ENCODE results near the gene SP6. TPM values are rescaled to one million over a fixed set of nuclear protein-coding genes. Genes with fewer than 3 reads are reported as not detected.

Gene SP6
- total and polyA plus RNA-seq, 9 donors, result 0.18 to 3.2 (median 1.2) TPM

GRCh38 chr17:47803201-47803600, 47.8 kb downstream of the SP6 start:
- Histone ChIP-seq H3K27me3 (ENCODE audit: control insufficient read depth, insufficient read depth, low read length) (peaks cover 2% of the 10 kb centered on the region), H3K9me3 (replicated peaks; ENCODE audit: control insufficient read depth, low read depth, low read length) (no peaks in the 10 kb centered on the region), H3K4me1 (ENCODE audit: control insufficient read depth, insufficient read depth, low read length) (peaks cover 11% of the 10 kb centered on the region), H3K27ac (ENCODE audit: low read length) (no peak overlapping the region), H3K4me3 (ENCODE audit: low read length) (no peak overlapping the region), H3K36me3 (ENCODE audit: control insufficient read depth, insufficient read depth, low read length) (peaks cover 16% of the 10 kb centered on the region)
- no peak for DNase-seq
- WGBS (ENCODE audit: insufficient coverage), result 28% methylated on average over 2 of the region's 5 CpGs

- peaks cover 11% of the 10 kb centered on the region for H3K4me1 ChIP-seq (ENCODE audit: control insufficient read depth, insufficient read depth, low read length)
- peak; percentile 59 for DNase-seq
- peaks cover 2% of the 10 kb centered on the region for H3K27me3 ChIP-seq (ENCODE audit: control insufficient read depth, insufficient read depth, low read length)
- peaks cover 9% of the 10 kb centered on the region for H3K36me3 ChIP-seq (ENCODE audit: control insufficient read depth, insufficient read depth, low read length)
- 7% methylated on average over 6 of the region's 9 CpGs for WGBS (ENCODE audit: insufficient coverage)
- H3K4me3 ChIP-seq (ENCODE audit: low read length), result no peak overlapping the region
- no peak overlapping the region for H3K27ac ChIP-seq (ENCODE audit: low read length)
- H3K9me3 ChIP-seq (replicated peaks; ENCODE audit: control insufficient read depth, low read depth, low read length), result no peaks in the 10 kb centered on the region
Measured at GRCh38 chr17:47802341-47803022, 48.5 kb downstream of the SP6 start.

- WGBS (ENCODE audit: insufficient coverage), result 48% methylated on average over 3 of the region's 6 CpGs
- Histone ChIP-seq H3K4me3 (ENCODE audit: low read length) (no peak overlapping the region), H3K27me3 (ENCODE audit: control insufficient read depth, insufficient read depth, low read length) (peaks cover 2% of the 10 kb centered on the region), H3K4me1 (ENCODE audit: control insufficient read depth, insufficient read depth, low read length) (peaks cover 9% of the 10 kb centered on the region), H3K27ac (ENCODE audit: low read length) (no peak overlapping the region), H3K36me3 (ENCODE audit: control insufficient read depth, insufficient read depth, low read length) (peaks cover 3% of the 10 kb centered on the region), H3K9me3 (replicated peaks; ENCODE audit: control insufficient read depth, low read depth, low read length) (no peaks in the 10 kb centered on the region)
- no peak for DNase-seq
Measured at GRCh38 chr17:47801906-47802305, 49.1 kb downstream of the SP6 start.

- no peaks in the 10 kb centered on the region for H3K9me3 ChIP-seq (replicated peaks; ENCODE audit: control insufficient read depth, low read depth, low read length)
- no peak overlapping the region for H3K27ac ChIP-seq (ENCODE audit: low read length)
- H3K27me3 ChIP-seq (ENCODE audit: control insufficient read depth, insufficient read depth, low read length), result peaks cover 2% of the 10 kb centered on the region
- no peak overlapping the region for H3K4me3 ChIP-seq (ENCODE audit: low read length)
- no peaks in the 10 kb centered on the region for H3K36me3 ChIP-seq (ENCODE audit: control insufficient read depth, insufficient read depth, low read length)
- DNase-seq, result no peak
- 72% methylated on average over 3 of the region's 4 CpGs for WGBS (ENCODE audit: insufficient coverage)
- peaks cover 4% of the 10 kb centered on the region for H3K4me1 ChIP-seq (ENCODE audit: control insufficient read depth, insufficient read depth, low read length)
Measured at GRCh38 chr17:47801176-47801765, 49.7 kb downstream of the SP6 start.

GRCh38 chr17:47800686-47801085, 50.3 kb downstream of the SP6 start:
- Histone ChIP-seq H3K27me3 (ENCODE audit: control insufficient read depth, insufficient read depth, low read length) (peaks cover 2% of the 10 kb centered on the region), H3K9me3 (replicated peaks; ENCODE audit: control insufficient read depth, low read depth, low read length) (no peaks in the 10 kb centered on the region)
- WGBS (ENCODE audit: insufficient coverage), result 80% methylated on average over 12 of the region's 12 CpGs

GRCh38 chr17:47797797-47798196, 53.2 kb downstream of the SP6 start:
- H3K36me3 ChIP-seq (ENCODE audit: control insufficient read depth, insufficient read depth, low read length), result no peaks in the 10 kb centered on the region
- H3K27me3 ChIP-seq (ENCODE audit: control insufficient read depth, insufficient read depth, low read length), result peaks cover 9% of the 10 kb centered on the region
- H3K4me1 ChIP-seq (ENCODE audit: control insufficient read depth, insufficient read depth, low read length), result no peaks in the 10 kb centered on the region
- no peak overlapping the region for H3K4me3 ChIP-seq (ENCODE audit: low read length)
- H3K9me3 ChIP-seq (replicated peaks; ENCODE audit: control insufficient read depth, low read depth, low read length), result no peaks in the 10 kb centered on the region
- no CpG with 5 or more reads among the region's 2 CpGs for WGBS (ENCODE audit: insufficient coverage)
- no peak for DNase-seq
- no peak overlapping the region for H3K27ac ChIP-seq (ENCODE audit: low read length)

More at GRCh38 chr17:47800686-47801085, 50.3 kb downstream of the SP6 start:
- H3K4me3 ChIP-seq (ENCODE audit: low read length), result no peak overlapping the region
- DNase-seq, result no peak
- H3K4me1 ChIP-seq (ENCODE audit: control insufficient read depth, insufficient read depth, low read length), result peaks cover 1% of the 10 kb centered on the region
- H3K36me3 ChIP-seq (ENCODE audit: control insufficient read depth, insufficient read depth, low read length), result no peaks in the 10 kb centered on the region
- no peak overlapping the region for H3K27ac ChIP-seq (ENCODE audit: low read length)

Other genes starting within 250 kb of the SP6 start
- 124 TPM for gene KPNB1, start 201.2 kb downstream of the SP6 start, total RNA-seq
- 100 to 1,000 TPM; 132 to 184 (median 159) TPM for gene KPNB1, start 201.2 kb downstream of the SP6 start, polyA plus RNA-seq (ENCODE audit: insufficient read depth in 1 of 8, insufficient read length in 8 of 8, low replicate concordance in 1 of 8)
- 14.4 TPM for gene TBKBP1, start 157.0 kb downstream of the SP6 start, total RNA-seq
- 10 to 100 TPM; 27.4 to 37.8 (median 33.1) TPM for gene TBKBP1, start 157.0 kb downstream of the SP6 start, polyA plus RNA-seq (ENCODE audit: insufficient read depth in 1 of 8, insufficient read length in 8 of 8, low replicate concordance in 1 of 8)
- 0.09 TPM for gene TBX21, start 117.9 kb downstream of the SP6 start, total RNA-seq
- gene TBX21, start 117.9 kb downstream of the SP6 start, polyA plus RNA-seq (ENCODE audit: insufficient read depth in 1 of 8, insufficient read length in 8 of 8, low replicate concordance in 1 of 8), result under 1 TPM; 0.12 to 0.34 (median 0.18) TPM
- 9.7 TPM for gene OSBPL7, start 29.4 kb downstream of the SP6 start, total RNA-seq
- 10 to 100 TPM in 5 of 8 donors, 1 to 10 TPM in 3; 7.1 to 18.7 (median 11.9) TPM for gene OSBPL7, start 29.4 kb downstream of the SP6 start, polyA plus RNA-seq (ENCODE audit: insufficient read depth in 1 of 8, insufficient read length in 8 of 8, low replicate concordance in 1 of 8)
- 37.5 TPM for gene MRPL10, start 19.6 kb downstream of the SP6 start, total RNA-seq
- 10 to 100 TPM; 47.1 to 62.9 (median 57.2) TPM for gene MRPL10, start 19.6 kb downstream of the SP6 start, polyA plus RNA-seq (ENCODE audit: insufficient read depth in 1 of 8, insufficient read length in 8 of 8, low replicate concordance in 1 of 8)
- 0.04 TPM for gene LRRC46, start 19.5 kb downstream of the SP6 start, total RNA-seq
- 1 to 10 TPM in 5 of 8 donors, under 1 TPM in 3; 0.57 to 1.6 (median 1.1) TPM for gene LRRC46, start 19.5 kb downstream of the SP6 start, polyA plus RNA-seq (ENCODE audit: insufficient read depth in 1 of 8, insufficient read length in 8 of 8, low replicate concordance in 1 of 8)
- 33.8 TPM for gene SCRN2, start 9.9 kb downstream of the SP6 start, total RNA-seq
- 10 to 100 TPM; 20.3 to 33.7 (median 24.5) TPM for gene SCRN2, start 9.9 kb downstream of the SP6 start, polyA plus RNA-seq (ENCODE audit: insufficient read depth in 1 of 8, insufficient read length in 8 of 8, low replicate concordance in 1 of 8)
- gene SP2, start 45.1 kb upstream of the SP6 start, total RNA-seq, result 2.0 TPM
- 10 to 100 TPM; 13.3 to 19.5 (median 17.0) TPM for gene SP2, start 45.1 kb upstream of the SP6 start, polyA plus RNA-seq (ENCODE audit: insufficient read depth in 1 of 8, insufficient read length in 8 of 8, low replicate concordance in 1 of 8)
- gene PNPO, start 90.4 kb upstream of the SP6 start, total RNA-seq, result 11.8 TPM
- 10 to 100 TPM in 1 of 8 donors, 1 to 10 TPM in 7; 5.9 to 10.2 (median 8.8) TPM for gene PNPO, start 90.4 kb upstream of the SP6 start, polyA plus RNA-seq (ENCODE audit: insufficient read depth in 1 of 8, insufficient read length in 8 of 8, low replicate concordance in 1 of 8)
- not detected for gene PRR15L, start 106.7 kb upstream of the SP6 start, total RNA-seq
- gene PRR15L, start 106.7 kb upstream of the SP6 start, polyA plus RNA-seq (ENCODE audit: insufficient read depth in 1 of 8, insufficient read length in 8 of 8, low replicate concordance in 1 of 8), result 10 to 100 TPM in 1 of 8 donors, 1 to 10 TPM in 1, under 1 TPM in 4, not detected in 2; 0.11 to 10.7 (median 0.21) TPM
- gene CDK5RAP3, start 120.0 kb upstream of the SP6 start, total RNA-seq, result 90.3 TPM
- 10 to 100 TPM; 72.6 to 99.0 (median 83.5) TPM for gene CDK5RAP3, start 120.0 kb upstream of the SP6 start, polyA plus RNA-seq (ENCODE audit: insufficient read depth in 1 of 8, insufficient read length in 8 of 8, low replicate concordance in 1 of 8)
- 99.2 TPM for gene COPZ2, start 186.6 kb upstream of the SP6 start, total RNA-seq
- gene COPZ2, start 186.6 kb upstream of the SP6 start, polyA plus RNA-seq (ENCODE audit: insufficient read depth in 1 of 8, insufficient read length in 8 of 8, low replicate concordance in 1 of 8), result 10 to 100 TPM; 30.1 to 68.0 (median 46.7) TPM
- 68.7 TPM for gene NFE2L1, start 197.2 kb upstream of the SP6 start, total RNA-seq
- gene NFE2L1, start 197.2 kb upstream of the SP6 start, polyA plus RNA-seq (ENCODE audit: insufficient read depth in 1 of 8, insufficient read length in 8 of 8, low replicate concordance in 1 of 8), result 100 to 1,000 TPM; 199 to 326 (median 258) TPM